Neuron (in vitro differentiated cells): ENCODE measurements around the gene MXI1.
"Not testable (repeated sequence)": the region's sequence is repeated elsewhere in the genome, so short reads cannot be mapped to it uniquely, and the experiment has no call there.

ENCODE experiments used
- H2AFZ ChIP-seq: one replicate; pipeline ENCODE4 v1.6.1; 2013; ENCODE audit warnings: low read depth, mild to moderate bottlenecking, inconsistent platforms, low read length, moderate library complexity
- H3K27me3 ChIP-seq: one replicate; pipeline ENCODE4 v1.6.1; 2013; ENCODE audit warnings: low read length; ENCODE audit not compliant: insufficient read depth
- H3K36me3 ChIP-seq: one replicate; pipeline ENCODE4 v1.6.1; 2013; ENCODE audit warnings: low read length; ENCODE audit not compliant: insufficient read depth
- H3K4me1 ChIP-seq: one replicate; pipeline ENCODE4 v1.6.1; 2013; ENCODE audit warnings: low read length; ENCODE audit not compliant: insufficient read depth
- H3K4me3 ChIP-seq: 2 replicates; pipeline ENCODE4 v1.5.1; 2013; ENCODE audit warnings: mild to moderate bottlenecking, low read length, moderate library complexity
- H3K9me3 ChIP-seq: one replicate; pipeline ENCODE4 v1.6.1; 2013; ENCODE audit warnings: low read length

MXI1 gene

GRCh38 chr10:110242511-110242910 lies 35.1 kb downstream of the MXI1 start:
- Histone ChIP-seq H2AFZ (no peak overlapping the region), H3K27me3 (no peaks in the 10 kb centered on the region), H3K36me3 (peaks cover 25% of the 10 kb centered on the region), H3K9me3 (peaks cover under 1% of the 10 kb centered on the region), H3K4me1 (no peaks in the 10 kb centered on the region), H3K4me3 (no peak overlapping the region)

DNA sequence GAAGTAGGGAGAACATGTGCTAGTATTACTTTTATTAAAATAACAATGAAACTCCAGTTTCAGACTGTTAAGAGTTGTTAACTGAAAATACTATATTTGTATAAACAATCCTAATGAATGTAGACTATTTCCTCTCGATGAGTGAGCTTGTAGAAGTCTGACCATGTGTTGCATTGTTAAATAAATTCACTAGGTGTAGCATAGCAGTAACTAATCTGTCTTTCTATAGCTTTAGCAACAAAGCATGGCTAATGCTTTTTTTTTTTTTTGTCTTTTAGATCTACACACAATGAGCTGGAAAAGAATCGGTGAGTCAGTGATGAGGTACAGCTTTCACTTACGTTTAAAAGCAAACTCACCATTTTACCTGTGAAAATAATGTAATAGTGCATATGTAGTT lies 37.1 kb downstream of the MXI1 start:
- H3K36me3 ChIP-seq, result peaks cover 18% of the 10 kb centered on the region
- H3K4me1 ChIP-seq, result no peaks in the 10 kb centered on the region
- H3K4me3 ChIP-seq, result no peak overlapping the region
- no peaks in the 10 kb centered on the region for H3K9me3 ChIP-seq
- no peak overlapping the region for H2AFZ ChIP-seq
- H3K27me3 ChIP-seq, result no peaks in the 10 kb centered on the region

DNA sequence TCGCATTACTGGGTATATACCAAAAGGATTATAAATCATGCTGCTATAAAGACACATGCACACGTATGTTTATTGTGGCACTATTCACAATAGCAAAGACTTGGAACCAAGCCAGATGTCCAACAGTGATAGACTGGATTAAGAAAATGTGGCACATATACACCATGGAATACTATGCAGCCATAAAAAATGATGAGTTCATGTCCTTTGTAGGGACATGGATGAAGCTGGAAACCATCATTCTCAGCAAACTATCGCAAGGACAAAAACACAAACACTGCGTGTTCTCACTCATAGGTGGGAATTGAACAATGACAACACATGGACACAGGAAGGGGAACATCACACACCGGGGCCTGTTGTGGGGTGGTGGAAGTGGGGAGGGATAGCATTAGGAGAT lies 40.4 kb downstream of the MXI1 start:
- not testable (repeated sequence) for H2AFZ ChIP-seq, H3K4me1 ChIP-seq, H3K27me3 ChIP-seq, H3K9me3 ChIP-seq, H3K4me3 ChIP-seq
- H3K36me3 ChIP-seq, result peaks cover 22% of the 10 kb centered on the region

GRCh38 chr10:110249489-110249888 lies 42.1 kb downstream of the MXI1 start:
- H3K4me1 ChIP-seq, H3K27me3 ChIP-seq: not testable (repeated sequence)

DNA sequence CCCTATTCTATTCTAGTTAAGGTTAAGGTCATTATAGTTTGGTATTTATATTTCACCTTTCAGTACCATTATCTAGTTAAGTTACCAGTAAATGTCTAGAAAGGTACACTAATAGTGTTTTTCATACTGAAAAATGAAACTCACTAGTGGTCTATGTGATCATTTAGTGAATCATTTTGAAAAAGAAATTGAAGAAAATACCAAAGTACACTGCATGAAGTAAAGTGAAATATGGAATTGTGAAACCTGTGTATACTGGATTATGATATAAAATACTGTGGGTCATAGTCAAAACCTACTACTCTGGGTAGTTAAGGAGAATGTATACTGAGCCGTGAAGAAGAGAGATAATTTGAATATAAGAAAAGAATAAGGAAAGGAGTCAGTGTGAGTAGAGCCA lies 44.0 kb downstream of the MXI1 start:
- peaks cover 18% of the 10 kb centered on the region for H3K36me3 ChIP-seq
- not testable (repeated sequence) for H3K9me3 ChIP-seq, H2AFZ ChIP-seq, H3K4me3 ChIP-seq, H3K27me3 ChIP-seq, H3K4me1 ChIP-seq

More at GRCh38 chr10:110249489-110249888, 42.1 kb downstream of the MXI1 start:
- not testable (repeated sequence) for H3K9me3 ChIP-seq, H2AFZ ChIP-seq, H3K4me3 ChIP-seq
- peaks cover 26% of the 10 kb centered on the region for H3K36me3 ChIP-seq

- no peaks in the 10 kb centered on the region for H3K27me3 ChIP-seq
- H3K9me3 ChIP-seq, result peaks cover 4% of the 10 kb centered on the region
- no peaks in the 10 kb centered on the region for H3K4me1 ChIP-seq
- H3K36me3 ChIP-seq, result peaks cover 21% of the 10 kb centered on the region
- no peak overlapping the region for H2AFZ ChIP-seq
- H3K4me3 ChIP-seq, result no peak overlapping the region
Measured at GRCh38 chr10:110252151-110252550, 44.7 kb downstream of the MXI1 start.

GRCh38 chr10:110254467-110254866 lies 47.1 kb downstream of the MXI1 start:
- H3K36me3 ChIP-seq, result peaks cover 15% of the 10 kb centered on the region
- no peaks in the 10 kb centered on the region for H3K4me1 ChIP-seq
- peaks cover 4% of the 10 kb centered on the region for H3K9me3 ChIP-seq
- H3K4me3 ChIP-seq, result no peak overlapping the region
- H2AFZ ChIP-seq, result no peak overlapping the region
- no peaks in the 10 kb centered on the region for H3K27me3 ChIP-seq

DNA sequence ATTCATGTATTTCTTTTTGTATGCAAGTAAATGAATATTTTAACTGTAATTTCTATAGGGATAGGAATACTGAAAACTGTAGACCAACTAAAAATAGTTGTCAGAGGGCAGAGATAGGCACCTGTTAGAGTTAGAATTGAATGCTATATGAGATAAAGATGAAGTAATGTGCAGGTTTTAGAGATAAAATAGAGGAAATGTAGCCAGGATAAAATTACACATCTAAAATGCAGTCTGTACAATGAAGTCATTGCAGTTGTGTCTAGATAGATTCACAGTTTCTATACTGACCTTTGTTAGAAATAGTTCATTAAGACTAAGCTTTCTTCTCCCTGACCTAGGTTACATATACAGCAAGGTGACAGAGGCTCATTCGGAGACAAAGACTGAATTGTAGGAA lies 51.1 kb downstream of the MXI1 start:
- no peaks in the 10 kb centered on the region for H3K27me3 ChIP-seq
- H2AFZ ChIP-seq, result no peak overlapping the region
- H3K4me3 ChIP-seq, result no peak overlapping the region
- H3K36me3 ChIP-seq, result peaks cover 12% of the 10 kb centered on the region
- H3K9me3 ChIP-seq, result peaks cover 4% of the 10 kb centered on the region
- H3K4me1 ChIP-seq, result no peaks in the 10 kb centered on the region

DNA sequence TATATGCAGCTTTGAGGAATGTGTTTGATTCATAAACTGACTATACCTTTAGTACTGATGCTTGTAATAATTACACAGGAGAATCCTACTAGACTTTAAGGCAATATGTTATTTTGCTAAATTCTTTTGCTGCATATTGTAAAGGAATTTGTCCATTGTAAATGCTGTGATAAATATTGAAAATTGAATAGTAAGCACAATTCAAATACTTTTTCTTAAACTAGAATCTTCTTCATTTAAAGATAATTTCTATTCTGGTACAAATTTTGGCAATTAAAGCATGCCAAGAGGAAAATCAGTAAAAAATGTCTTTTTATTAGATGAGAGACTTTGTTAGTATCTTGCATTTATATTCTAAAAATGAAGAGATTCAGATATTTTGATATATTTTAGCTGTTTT lies 51.9 kb downstream of the MXI1 start:
- Histone ChIP-seq H3K27me3 (no peaks in the 10 kb centered on the region), H2AFZ (no peak overlapping the region), H3K36me3 (peaks cover 7% of the 10 kb centered on the region), H3K4me3 (no peak overlapping the region), H3K4me1 (no peaks in the 10 kb centered on the region), H3K9me3 (peaks cover 4% of the 10 kb centered on the region)

DNA sequence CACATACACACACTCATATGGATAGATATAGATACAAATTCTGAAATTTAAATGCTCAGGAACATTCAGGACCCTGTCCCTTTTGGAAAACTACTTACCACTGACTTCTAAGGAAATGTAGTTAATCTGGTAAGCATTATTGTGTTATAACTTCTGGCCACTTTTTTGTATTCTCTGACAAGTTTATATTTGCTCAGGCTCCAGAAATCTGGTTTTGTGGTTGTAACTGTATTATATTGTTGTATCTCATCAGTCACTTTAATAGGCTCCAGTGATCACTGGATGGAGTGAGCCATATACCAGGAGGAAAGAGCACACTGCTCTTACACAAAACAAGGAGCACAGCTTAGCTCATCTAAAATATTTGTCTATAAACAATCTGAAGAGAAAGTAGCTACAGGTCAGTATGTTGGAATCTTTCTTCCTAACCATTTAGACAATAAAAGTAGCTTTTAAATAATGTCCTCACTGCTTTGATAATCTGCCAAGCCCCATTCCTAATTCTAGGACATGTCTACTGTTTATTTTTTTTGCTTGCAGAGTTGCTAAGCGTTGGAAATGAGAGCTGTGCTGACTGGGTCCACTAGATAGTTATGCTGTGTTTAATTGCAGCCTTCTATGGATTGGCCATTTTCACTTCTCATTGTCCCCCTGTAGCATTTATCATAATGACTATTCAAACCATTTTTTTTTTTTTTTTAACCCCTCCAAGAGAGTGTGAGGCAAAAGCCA lies 53.5 kb downstream of the MXI1 start:
- no peaks in the 10 kb centered on the region for H3K27me3 ChIP-seq
- no peak overlapping the region for H2AFZ ChIP-seq
- peaks cover 2% of the 10 kb centered on the region for H3K9me3 ChIP-seq
- H3K36me3 ChIP-seq, result peaks cover 3% of the 10 kb centered on the region
- H3K4me1 ChIP-seq, result no peaks in the 10 kb centered on the region
- no peak overlapping the region for H3K4me3 ChIP-seq

- H3K9me3 ChIP-seq, result no peaks in the 10 kb centered on the region
- no peak overlapping the region for H2AFZ ChIP-seq
- H3K36me3 ChIP-seq, result no peaks in the 10 kb centered on the region
- H3K27me3 ChIP-seq, result no peaks in the 10 kb centered on the region
- no peaks in the 10 kb centered on the region for H3K4me1 ChIP-seq
- no peak overlapping the region for H3K4me3 ChIP-seq
Measured at GRCh38 chr10:110263164-110263563, 55.8 kb downstream of the MXI1 start.

- Histone ChIP-seq H3K36me3 (no peaks in the 10 kb centered on the region), H3K9me3 (no peaks in the 10 kb centered on the region), H2AFZ (no peak overlapping the region), H3K4me1 (no peaks in the 10 kb centered on the region), H3K27me3 (no peaks in the 10 kb centered on the region), H3K4me3 (no peak overlapping the region)
Measured at GRCh38 chr10:110265573-110266193, 58.3 kb downstream of the MXI1 start.

GRCh38 chr10:110267276-110267675 lies 59.9 kb downstream of the MXI1 start:
- no peaks in the 10 kb centered on the region for H3K4me1 ChIP-seq
- no peaks in the 10 kb centered on the region for H3K9me3 ChIP-seq
- no peaks in the 10 kb centered on the region for H3K27me3 ChIP-seq
- no peaks in the 10 kb centered on the region for H3K36me3 ChIP-seq
- H3K4me3 ChIP-seq, result no peak overlapping the region
- no peak overlapping the region for H2AFZ ChIP-seq

GRCh38 chr10:110268442-110268841 lies 61.0 kb downstream of the MXI1 start:
- Histone ChIP-seq H3K4me1 (no peaks in the 10 kb centered on the region), H3K4me3 (no peak overlapping the region), H3K9me3 (no peaks in the 10 kb centered on the region), H3K27me3 (no peaks in the 10 kb centered on the region), H3K36me3 (no peaks in the 10 kb centered on the region), H2AFZ (no peak overlapping the region)
